GM12865 (cell line): ENCODE results near the gene CLK1.

Experiments used
- DNase-seq: peaks from one replicate; pipeline ENCODE4 v3.0.0; 2010; ENCODE audit warnings: low read depth
- H3K4me3 ChIP-seq: 2 replicates; pipeline ENCODE4 v1.5.1; 2011; ENCODE audit warnings: mild to moderate bottlenecking, low read depth, low read length, control low read depth
- CTCF ChIP-seq: IDR thresholded peaks from 2 replicates; pipeline ENCODE4 v1.5.1; 2011; ENCODE audit warnings: low read length, control low read depth, low read depth, inconsistent platforms; ENCODE audit not compliant: insufficient read depth; ENCODE audit errors: missing control alignments

CLK1 gene

GRCh38 chr2:200851398-200852248, 12.8 kb downstream of the CLK1 start:
- TF ChIP-seq CTCF, result no peak
- DNase-seq, result no peak
- no peak overlapping the region for H3K4me3 ChIP-seq

GRCh38 chr2:200850512-200851256, 13.8 kb downstream of the CLK1 start:
- TF ChIP-seq CTCF, result no peak
- H3K4me3 ChIP-seq, result no peak overlapping the region
- DNase-seq, result no peak

GRCh38 chr2:200847939-200848338, 16.5 kb downstream of the CLK1 start:
- no peak for TF ChIP-seq CTCF
- no peak for DNase-seq
- H3K4me3 ChIP-seq, result no peak overlapping the region

GRCh38 chr2:200847269-200847668, 17.2 kb downstream of the CLK1 start:
- TF ChIP-seq CTCF, result no peak
- no peak for DNase-seq
- H3K4me3 ChIP-seq, result no peak overlapping the region

GRCh38 chr2:200845669-200846325, 18.7 kb downstream of the CLK1 start:
- H3K4me3 ChIP-seq, result no peak overlapping the region
- DNase-seq, result no peak
- no peak for TF ChIP-seq CTCF

- DNase-seq, result no peak
- H3K4me3 ChIP-seq, result no peak overlapping the region
- no peak for TF ChIP-seq CTCF
These were observed 19.3 kb downstream of the CLK1 start for GRCh38 chr2:200845194-200845593.
